HG03521 (cell line): ENCODE data around the gene DHRS11.
"Not testable (repeated sequence)": the region's sequence is repeated elsewhere in the genome, so short reads cannot be mapped to it uniquely, and the experiment has no call there.

Experiments used
- ATAC-seq: cut with Tn5 transposase; IDR thresholded peaks from one replicate; pipeline ENCODE4 v1.9.1; 2021; ENCODE audit warnings: mild to moderate bottlenecking, moderate library complexity; ENCODE audit not compliant: unreplicated experiment

DHRS11 gene

DNA sequence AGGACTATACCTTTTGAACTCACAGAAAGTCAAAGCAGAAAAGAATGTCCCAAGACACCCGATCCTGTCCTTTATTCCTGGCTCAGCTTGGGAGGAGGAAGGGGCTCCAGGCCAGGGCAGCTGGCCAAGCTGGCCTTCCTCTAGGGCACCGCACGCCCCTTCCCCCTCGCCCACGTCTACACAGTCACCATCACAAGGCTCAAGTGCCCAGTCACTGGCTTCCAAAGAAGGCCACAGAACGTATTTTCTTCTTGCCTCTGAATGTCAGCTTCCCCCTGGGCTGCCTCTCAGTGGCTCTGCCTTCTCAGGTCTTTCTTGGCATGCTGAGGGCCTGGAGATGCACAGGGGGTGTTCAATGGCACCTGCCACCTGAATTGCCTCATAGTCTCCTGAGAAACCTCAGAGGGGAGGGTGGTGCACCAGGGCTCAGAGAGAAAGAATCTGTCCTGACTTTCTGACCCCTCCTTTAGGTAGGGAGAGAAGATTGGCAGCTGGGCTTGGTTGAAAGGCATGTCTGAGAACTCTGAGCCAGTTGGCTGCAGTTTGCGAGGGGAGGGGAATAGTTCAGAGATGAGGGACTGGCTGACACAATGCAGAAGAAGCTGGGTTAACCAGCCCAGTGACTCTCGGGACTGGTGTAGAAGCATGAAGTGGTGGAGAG, 2.1 kb downstream of the DHRS11 start:
- no peak for ATAC-seq

DNA sequence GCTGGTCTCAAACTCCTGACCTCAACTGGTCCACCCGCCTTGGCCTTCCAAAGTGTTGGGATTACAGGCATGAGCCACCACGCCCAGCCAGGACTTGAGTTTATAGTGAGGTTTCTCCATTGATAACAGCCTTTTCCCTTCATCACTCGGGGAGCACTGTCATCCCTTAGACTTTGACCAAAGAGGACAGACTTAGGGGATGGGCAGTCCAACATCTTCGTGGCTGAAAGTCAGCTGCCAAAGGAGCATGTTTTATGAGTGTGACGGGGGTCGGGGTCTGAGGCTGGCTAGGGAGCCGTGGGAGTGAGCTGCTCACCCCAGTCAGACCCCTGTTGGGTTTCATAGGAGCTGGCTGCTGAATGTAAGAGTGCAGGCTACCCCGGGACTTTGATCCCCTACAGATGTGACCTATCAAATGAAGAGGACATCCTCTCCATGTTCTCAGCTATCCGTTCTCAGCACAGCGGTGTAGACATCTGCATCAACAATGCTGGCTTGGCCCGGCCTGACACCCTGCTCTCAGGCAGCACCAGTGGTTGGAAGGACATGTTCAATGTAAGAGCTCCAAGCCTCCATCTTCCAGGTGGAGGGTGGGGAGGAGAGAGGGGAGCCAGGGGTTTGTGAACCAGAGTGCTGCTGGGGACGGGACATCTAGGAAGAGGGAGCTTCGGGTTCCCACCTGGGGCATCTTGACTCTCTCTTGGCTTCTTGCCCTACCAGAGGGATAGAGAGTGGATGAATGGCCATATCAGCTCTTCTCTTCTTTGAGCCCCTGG, 3.1 kb downstream of the DHRS11 start:
- no peak for ATAC-seq

DNA sequence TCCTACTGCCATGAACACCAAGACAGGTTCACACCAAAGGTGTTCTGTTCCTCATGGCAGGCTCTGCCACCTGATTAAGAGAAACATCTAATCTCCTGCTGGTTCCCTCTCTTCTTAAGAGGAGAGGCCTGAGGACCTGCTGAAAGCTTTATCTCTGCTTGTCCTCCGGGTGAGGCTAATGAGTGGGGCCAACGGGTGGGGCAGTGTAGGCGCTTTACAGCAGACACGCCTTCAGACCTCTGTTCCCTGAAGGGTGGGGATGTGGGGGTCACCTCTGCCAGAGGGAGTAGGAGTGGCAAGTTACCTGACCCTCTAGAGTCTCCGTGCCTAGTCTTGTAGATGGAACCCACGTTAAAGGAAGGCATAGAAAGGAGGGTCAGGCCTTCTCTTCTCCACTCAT, 5.5 kb downstream of the DHRS11 start:
- ATAC-seq = no peak

DNA sequence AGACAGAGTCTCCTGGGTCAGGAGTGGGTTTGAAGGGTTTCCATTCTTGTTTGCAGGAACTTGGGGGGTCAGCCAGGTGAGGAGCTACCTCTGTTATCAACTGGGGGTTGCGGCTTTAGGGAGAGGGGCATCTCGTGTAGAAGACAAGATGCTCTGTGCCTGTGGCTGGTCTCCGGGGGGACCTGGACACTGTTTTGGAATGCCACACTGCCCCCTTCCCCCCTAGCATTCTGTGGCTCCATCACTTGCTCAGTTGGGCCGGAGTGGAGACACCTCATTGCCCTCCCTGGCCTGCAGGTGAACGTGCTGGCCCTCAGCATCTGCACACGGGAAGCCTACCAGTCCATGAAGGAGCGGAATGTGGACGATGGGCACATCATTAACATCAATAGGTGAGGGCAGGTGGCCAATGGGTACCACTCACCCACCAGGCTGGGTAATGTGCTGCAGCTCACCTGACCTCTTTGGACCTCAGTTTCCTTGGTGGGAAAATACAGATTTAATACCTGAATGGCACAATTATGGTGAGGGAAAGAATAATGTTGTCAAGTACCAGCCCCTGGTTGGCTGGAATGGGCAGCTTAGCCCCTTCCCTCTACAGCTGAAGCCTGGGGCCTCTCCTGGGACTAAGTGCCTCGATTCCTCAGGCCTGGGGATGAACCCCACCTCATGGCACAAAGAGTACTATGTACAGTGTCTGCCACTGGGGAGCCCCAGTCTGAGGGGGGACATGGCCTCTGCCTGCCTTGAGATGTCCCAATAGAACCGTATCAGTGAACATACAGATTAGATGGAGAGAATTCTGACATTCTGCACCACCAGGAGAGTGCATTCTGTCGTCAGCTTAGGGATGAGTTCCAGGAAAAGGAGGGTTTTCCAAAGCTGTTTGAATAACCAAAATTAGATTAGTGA, 6.4 kb downstream of the DHRS11 start:
- no peak for ATAC-seq

DNA sequence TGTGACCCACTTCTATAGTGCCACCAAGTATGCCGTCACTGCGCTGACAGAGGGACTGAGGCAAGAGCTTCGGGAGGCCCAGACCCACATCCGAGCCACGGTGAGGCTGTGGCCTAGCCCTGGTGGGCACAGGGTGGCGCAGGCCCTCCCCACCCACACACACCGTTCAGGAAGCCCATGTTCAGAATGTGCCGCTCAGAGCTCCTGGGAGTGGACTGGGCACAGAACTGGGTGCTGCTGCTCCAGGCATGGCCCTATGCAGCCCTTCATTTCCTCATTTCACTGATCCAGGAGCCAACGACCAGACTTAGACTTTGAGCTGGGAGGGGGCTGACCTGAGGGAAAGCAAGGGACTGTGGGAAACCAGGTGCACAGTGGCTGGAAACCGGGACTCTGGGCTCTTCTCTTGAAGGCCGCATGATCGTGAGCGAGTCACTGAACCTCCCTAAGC, 7.3 kb downstream of the DHRS11 start:
- ATAC-seq = no peak

GRCh38 chr17:36599546-36600250, 8.0 kb downstream of the DHRS11 start:
- ATAC-seq = no peak

DNA sequence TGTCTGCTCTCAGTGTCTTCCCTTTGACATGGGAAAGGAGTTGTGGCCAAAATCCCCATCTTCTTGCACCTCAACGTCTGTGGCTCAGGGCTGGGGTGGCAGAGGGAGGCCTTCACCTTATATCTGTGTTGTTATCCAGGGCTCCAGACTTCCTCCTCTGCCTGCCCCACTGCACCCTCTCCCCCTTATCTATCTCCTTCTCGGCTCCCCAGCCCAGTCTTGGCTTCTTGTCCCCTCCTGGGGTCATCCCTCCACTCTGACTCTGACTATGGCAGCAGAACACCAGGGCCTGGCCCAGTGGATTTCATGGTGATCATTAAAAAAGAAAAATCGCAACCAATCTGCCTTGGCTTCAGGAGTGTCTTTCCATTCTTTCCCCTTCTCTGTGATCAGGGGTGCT, 8.8 kb downstream of the DHRS11 start:
- no peak for ATAC-seq

GRCh38 chr17:36600936-36601302, 9.2 kb downstream of the DHRS11 start:
- no peak for ATAC-seq

DNA sequence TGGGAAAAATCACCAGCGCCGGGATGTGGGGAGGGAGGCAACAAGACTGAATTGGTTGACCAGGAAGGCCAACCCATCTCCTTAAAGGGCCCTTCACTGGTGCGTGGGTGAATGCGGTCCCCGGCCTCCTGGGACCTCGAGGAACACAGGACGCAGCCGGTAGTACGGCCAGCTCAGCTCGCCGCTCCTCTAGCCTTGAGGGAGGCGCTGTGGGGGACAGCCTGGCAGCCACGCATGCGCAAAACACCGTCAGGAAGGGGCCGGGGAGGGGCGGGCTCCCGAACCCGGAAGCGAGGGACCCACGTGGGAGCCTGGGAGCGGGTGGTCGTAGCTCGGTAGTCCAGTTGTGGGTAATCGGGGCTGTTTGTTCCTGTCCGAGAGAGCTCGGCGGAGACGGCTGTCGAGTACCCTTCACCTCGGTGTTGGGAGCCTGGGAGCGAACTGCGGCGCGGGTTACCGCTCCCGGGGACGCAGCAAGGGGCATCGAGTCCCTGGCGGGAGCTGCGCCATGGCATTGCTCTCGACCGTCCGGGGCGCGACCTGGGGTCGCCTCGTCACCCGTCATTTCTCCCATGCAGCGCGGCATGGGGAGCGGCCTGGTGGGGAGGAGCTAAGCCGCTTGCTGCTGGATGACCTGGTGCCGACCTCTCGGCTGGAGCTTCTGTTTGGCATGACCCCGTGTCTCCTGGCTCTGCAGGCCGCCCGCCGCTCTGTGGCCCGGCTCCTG, 9.8 kb downstream of the DHRS11 start, which contains the start of gene MRM1:
Gene MRM1, plus strand, starts transcription at position 281 of the 727 bp plus-strand sequence. Its CDS starts 228 bp downstream, at position 509.
- ATAC-seq = peak; percentile 84

- ATAC-seq = peak; percentile 12
Measured at GRCh38 chr17:36602030-36602748, 10.5 kb downstream of the DHRS11 start.

GRCh38 chr17:36602924-36603384, 11.3 kb downstream of the DHRS11 start:
- ATAC-seq = no peak

DNA sequence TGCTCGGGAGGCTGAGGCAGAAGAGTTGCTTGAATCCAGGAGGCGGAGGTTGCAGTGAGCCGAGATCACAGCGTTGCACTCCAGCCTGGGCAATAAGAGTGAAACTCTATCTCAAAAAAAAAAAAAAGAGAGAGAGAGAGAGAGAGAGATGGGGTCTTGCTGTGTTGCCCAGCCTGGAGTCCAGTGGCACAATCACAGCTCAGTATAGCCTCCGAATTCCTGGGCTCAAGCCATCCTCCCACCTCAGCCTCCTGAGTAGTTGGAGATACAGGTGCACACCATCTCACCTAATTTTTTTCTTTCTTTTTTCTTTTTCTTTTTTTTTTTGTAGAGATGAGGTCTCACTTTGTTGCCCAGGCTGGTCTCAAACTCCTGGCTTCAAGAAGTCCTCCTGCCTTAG, 13.3 kb downstream of the DHRS11 start:
- not testable (repeated sequence) for ATAC-seq

DNA sequence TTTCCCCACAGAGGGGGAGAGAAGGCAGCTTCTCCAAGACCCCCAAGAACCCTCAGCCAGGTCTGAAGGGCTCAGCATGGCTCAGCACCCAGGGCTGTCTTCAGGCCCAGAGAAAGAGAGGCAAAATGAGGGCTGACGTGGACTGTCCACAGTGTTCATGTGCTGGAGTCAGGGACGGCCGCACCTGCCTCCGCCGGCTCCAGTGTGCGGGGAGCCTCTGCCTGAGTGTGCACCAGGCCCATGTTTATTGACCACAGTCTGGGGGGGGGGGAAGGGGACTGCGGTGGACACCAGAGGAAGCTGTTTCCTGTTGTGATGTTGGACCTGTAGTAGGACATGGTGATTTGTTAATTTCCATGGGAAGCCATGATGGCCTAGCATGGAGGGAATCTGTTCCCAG, 16.6 kb downstream of the DHRS11 start:
- no peak for ATAC-seq

DNA sequence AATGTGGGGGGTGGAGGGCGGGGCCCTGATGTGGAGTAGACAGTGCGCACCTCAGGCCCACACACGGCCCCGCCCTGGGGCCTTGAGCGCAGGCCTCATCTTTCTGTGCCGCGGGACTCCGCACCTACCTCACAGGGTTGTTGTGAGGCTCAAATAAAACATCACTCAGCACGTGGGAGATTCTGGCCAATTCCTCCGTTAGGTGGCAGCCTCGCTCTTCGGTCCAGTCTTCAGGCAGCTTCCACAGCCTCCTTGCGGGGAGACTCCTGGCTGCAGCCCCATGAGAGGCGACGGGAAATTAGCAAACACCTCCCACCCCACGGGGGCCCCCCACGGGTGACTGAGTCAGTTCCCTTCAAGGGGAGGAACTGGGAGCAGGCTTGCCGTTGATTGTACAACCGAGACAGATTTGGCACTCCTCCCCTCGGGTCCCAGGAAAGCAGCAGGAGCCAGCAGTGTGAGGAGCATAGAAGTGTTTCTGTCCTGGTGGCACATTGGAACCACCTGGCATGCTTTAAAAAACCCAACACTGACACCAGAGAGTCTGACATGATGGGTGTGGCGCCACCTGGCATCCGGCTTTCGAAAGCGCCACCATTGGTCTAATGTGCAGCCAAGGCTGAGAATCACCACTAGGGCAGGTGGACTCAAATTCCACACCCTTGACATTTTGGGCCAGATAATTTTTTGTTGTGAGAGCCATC, 17.3 kb downstream of the DHRS11 start:
- ATAC-seq = no peak

DNA sequence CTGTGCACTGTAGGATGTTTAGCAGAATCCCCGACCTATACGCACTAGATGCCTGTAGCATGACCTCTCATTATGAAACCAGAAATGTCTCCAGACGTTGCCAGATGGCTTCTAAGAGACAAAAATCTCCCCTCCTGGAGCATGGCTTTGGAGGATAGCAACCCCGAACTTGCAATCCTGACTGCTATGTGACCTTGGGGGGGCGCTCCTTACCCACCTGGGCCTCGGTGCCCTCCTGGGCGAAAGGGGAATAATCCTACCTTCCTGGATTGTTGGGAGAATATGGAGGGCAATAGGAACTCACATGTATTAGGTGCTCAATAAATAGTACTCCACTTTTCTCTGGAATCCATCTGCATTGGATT, 17.8 kb downstream of the DHRS11 start:
- no peak for ATAC-seq

DNA sequence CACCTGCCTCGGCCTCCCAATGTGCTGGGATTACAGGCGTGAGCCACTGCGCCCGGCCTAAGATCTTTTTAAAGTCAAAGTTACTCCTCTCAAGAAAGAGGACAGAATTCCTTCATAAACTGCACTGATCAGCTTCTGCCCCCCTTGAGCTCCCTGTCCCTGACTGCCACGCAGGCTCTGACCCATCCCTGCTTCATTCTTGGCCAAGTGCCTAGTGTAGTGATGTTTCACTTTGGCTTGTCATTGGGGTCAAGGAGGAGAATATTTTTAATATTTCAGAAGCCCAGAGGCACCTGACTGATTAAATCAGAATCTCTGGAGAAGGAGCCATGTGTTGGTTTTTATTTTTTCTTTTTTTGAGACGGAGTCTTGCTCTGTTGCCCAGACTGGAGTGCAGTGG, 18.8 kb downstream of the DHRS11 start:
- ATAC-seq = no peak

DNA sequence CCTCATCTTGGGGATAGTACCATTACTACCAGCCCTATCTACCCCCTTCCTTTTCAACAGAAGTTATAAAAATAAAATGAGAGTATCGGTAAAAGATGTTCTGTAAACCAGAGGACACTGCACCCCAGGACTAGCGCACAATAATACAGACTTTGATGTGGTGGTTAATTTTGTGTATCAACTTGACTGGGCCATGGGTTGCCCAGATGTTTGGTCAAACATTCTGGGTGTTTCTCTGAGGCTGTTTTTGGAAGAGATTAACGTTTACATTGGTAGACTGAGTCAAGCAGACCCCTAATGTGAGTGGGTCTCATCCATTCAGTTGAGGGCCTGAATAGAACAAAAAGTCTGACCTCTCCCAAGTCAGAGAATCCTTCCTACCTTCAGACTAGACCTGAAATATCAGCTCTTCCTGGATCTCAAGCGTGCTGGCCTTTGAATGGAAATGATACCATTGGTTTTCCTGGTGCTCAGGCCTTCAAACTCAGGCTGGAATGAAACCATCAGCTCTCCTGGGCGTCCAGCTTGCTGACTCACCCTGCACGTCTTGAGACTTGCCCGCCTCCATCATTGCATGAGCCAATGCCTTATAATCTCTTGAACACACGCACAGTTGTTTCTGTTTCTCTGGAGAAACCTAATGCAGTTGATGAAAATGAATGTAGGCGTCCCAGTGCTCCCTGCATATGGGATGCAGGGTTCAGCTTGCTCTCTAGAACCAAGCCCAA, 19.8 kb downstream of the DHRS11 start:
- ATAC-seq = no peak

GRCh38 chr17:36612323-36612722, 20.6 kb downstream of the DHRS11 start:
- ATAC-seq = no peak
